Measurements from ENCODE around the gene CASP5.

GRCh38 chr11:104964247-104964646 lies 58.7 kb downstream of the CASP5 start:
- no peak for TF ChIP-seq CTCF (IDR thresholded peaks at IDR 0.05; ENCODE audit: low read depth, low read length)
- TF ChIP-seq EZH2phosphoT487 (IDR thresholded peaks at IDR 0.05; ENCODE audit: low read depth): no peak
